CD4-positive, CD25-positive, alpha-beta regulatory T cell (primary cell): ENCODE data around the gene ZNF474. TPM values are rescaled to one million over a fixed set of nuclear protein-coding genes. Genes with fewer than 3 reads are reported as not detected.

ENCODE experiments used
- ATAC-seq, 2 donors: fragments of 150-1000 bp; cut with Tn5 transposase; one replicate each; pipeline ENCODE4 v1.10.0; 2021; ENCODE audit warnings: low read depth in 2 of 2, moderate number of reproducible peaks in 2 of 2, moderate library complexity in 1 of 2
- DNase-seq, 3 donors: peaks; one replicate each; pipeline versions ENCODE4 v3.0.0 to v3.0.0-alpha.2; 2012 to 2022; ENCODE audit warnings: mixed read lengths in 1 of 3
- H3K27ac ChIP-seq: one replicate; pipeline ENCODE4 v1.7.0; 2013; ENCODE audit warnings: mild to moderate bottlenecking, low read length; ENCODE audit not compliant: insufficient read depth, poor library complexity, severe bottlenecking
- H3K27me3 ChIP-seq: one replicate; pipeline ENCODE4 v1.7.0; 2013; ENCODE audit warnings: low read length; ENCODE audit not compliant: control insufficient read depth, insufficient read depth
- H3K36me3 ChIP-seq: one replicate; pipeline ENCODE4 v1.7.0; 2013; ENCODE audit warnings: mild to moderate bottlenecking, low read length, moderate library complexity; ENCODE audit not compliant: control insufficient read depth, insufficient read depth
- H3K4me1 ChIP-seq: 2 replicates; pipeline ENCODE4 v1.7.0; 2013; ENCODE audit warnings: mild to moderate bottlenecking, low read length; ENCODE audit not compliant: insufficient read depth, control insufficient read depth, poor library complexity, severe bottlenecking
- H3K4me3 ChIP-seq: one replicate; pipeline ENCODE4 v1.7.0; 2013; ENCODE audit warnings: low read depth, mild to moderate bottlenecking, low read length, moderate library complexity
- H3K9me3 ChIP-seq, 2 experiments: 1 replicate in 1 of 2; 2 replicates in 1 of 2; pipeline ENCODE4 v1.7.0; 2013; ENCODE audit warnings: low read length in 2 of 2, mild to moderate bottlenecking in 1 of 2, moderate library complexity in 1 of 2; ENCODE audit not compliant: control insufficient read depth in 2 of 2
- H3K27ac Mint-ChIP-seq, 3 donors: one replicate each; pipeline ENCODE4 v1.8.0; 2020 to 2022; ENCODE audit warnings: mild to moderate bottlenecking in 3 of 3, mixed read lengths in 3 of 3, moderate library complexity in 2 of 3
- H3K27me3 Mint-ChIP-seq: one replicate; pipeline ENCODE4 v1.8.0; 2022; ENCODE audit warnings: mild to moderate bottlenecking, mixed read lengths
- H3K36me3 Mint-ChIP-seq: one replicate; pipeline ENCODE4 v1.8.0; 2020; ENCODE audit warnings: mixed read lengths
- H3K4me1 Mint-ChIP-seq, 4 donors: one replicate each; pipeline ENCODE4 v1.8.0; 2020 to 2022; ENCODE audit warnings: mixed read lengths in 4 of 4, mild to moderate bottlenecking in 1 of 4
- H3K4me3 Mint-ChIP-seq, 4 donors: one replicate each; pipeline ENCODE4 v1.8.0; 2020 to 2022; ENCODE audit warnings: mild to moderate bottlenecking in 4 of 4, mixed read lengths in 4 of 4, moderate library complexity in 3 of 4
- H3K9me3 Mint-ChIP-seq, 7 donors: one replicate each; pipeline ENCODE4 v1.8.0; 2020 to 2022; ENCODE audit warnings: mixed read lengths in 7 of 7, mild to moderate bottlenecking in 3 of 7, moderate library complexity in 2 of 7
- polyA plus RNA-seq, 4 donors: library from polyadenylated mRNA; unstranded; fragments of 300-500 nt; fragmentation: Illumina TruSeq; gene quantifications; one replicate each; pipeline ENCODE4 v1.2.3, GENCODE V29; 2021
- total RNA-seq: library from RNA; stranded (reverse); gene quantifications from one replicate; pipeline ENCODE4 v1.2.3, GENCODE V29; 2022

The ZNF474 gene
- total and polyA plus RNA-seq, 5 donors from 2014 or later = 0.14 to 0.20 TPM; not detected in 3

DNA sequence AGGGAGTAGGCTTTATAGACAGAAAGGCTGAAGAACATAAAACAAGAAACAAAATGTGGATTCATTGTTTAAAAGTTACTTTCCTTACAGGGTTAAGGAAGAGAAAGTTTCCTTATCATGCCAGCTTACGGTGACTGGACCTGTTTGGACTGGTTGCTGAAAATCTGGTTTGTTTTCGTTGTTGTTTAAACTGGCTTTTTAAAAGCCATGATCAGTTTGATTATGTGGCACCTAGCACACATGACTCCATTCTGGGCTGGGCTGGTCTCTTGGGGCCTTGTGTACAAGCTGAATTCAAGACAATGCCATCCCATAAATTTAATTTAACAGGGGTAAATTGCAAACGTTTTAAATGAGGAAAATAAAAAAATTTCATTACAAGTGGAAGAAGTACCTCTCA, 18.4 kb upstream of the ZNF474 start:
- Histone ChIP-seq H3K4me3 (no peak overlapping the region), H3K27me3 (no peaks in the 10 kb centered on the region), H3K27ac (no peak overlapping the region), H3K9me3 (no peaks in the 10 kb centered on the region), H3K4me1 (no peaks in the 10 kb centered on the region), H3K36me3 (no peaks in the 10 kb centered on the region)
- no peak for DNase-seq
- H3K4me1 Mint-ChIP-seq = peaks cover 0 to 4% (median 0%) of the 10 kb centered on the region in 4 donors
- no peak for ATAC-seq
- H3K9me3 Mint-ChIP-seq = no peaks in the 10 kb centered on the region
- H3K27me3 Mint-ChIP-seq = no peaks in the 10 kb centered on the region
- no peak overlapping the region for H3K27ac Mint-ChIP-seq
- H3K36me3 Mint-ChIP-seq = no peaks in the 10 kb centered on the region
- H3K4me3 Mint-ChIP-seq = no peak overlapping the region

DNA sequence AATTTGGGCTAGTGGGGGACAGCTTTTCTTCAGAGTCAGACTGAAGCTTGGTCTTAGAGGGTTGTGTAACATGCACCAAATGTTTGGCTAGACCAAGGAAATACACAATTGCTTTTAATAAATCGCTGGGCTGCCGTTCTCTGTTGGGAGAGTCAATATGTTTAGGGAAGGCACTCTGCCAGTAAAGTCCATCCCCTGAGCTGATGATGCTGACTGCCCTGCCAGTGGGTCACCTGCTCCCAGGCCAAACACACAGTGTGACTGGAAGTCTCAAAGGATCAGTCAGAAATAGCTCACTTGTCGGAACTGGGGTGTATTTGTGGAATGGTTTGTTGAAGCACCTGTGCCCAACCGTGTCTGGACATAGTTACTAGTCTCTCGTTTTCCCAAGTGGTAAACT, 17.9 kb upstream of the ZNF474 start:
- Histone ChIP-seq H3K27me3 (no peaks in the 10 kb centered on the region), H3K27ac (no peak overlapping the region), H3K36me3 (no peaks in the 10 kb centered on the region), H3K4me1 (no peaks in the 10 kb centered on the region), H3K4me3 (no peak overlapping the region), H3K9me3 (no peaks in the 10 kb centered on the region)
- no peak overlapping the region for H3K27ac Mint-ChIP-seq
- H3K27me3 Mint-ChIP-seq = no peaks in the 10 kb centered on the region
- DNase-seq = no peak
- H3K36me3 Mint-ChIP-seq = no peaks in the 10 kb centered on the region
- peaks cover 0 to 4% (median 0%) of the 10 kb centered on the region in 4 donors for H3K4me1 Mint-ChIP-seq
- no peak overlapping the region for H3K4me3 Mint-ChIP-seq
- peaks cover 0 to 3% (median 0%) of the 10 kb centered on the region in 7 donors for H3K9me3 Mint-ChIP-seq
- no peak for ATAC-seq

DNA sequence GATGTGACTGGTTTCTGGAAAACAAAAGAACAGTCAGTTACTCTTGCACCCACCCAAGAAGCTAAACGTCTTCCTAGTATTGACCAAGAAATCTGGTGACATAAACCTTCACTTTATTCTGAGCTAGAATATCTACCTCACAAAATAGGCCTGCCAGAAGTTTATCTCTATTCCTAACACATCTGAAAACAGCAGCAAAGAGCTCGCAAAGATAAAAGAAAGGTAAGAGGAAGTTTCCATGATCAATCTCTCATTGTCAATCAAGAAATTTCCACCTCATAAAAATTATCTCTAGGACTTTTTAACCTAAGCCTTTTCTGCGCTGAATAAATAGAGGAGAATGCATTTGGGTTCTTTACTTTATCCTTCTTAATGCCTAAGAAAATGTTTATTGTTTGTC, 17.3 kb upstream of the ZNF474 start:
- DNase-seq (no peak), ATAC-seq (no peak)
- H3K27ac ChIP-seq = no peak overlapping the region
- Mint-ChIP-seq H3K27ac (no peak overlapping the region), H3K27me3 (no peaks in the 10 kb centered on the region), H3K4me3 (no peak overlapping the region), H3K4me1 (peaks cover 0 to 4% (median 0%) of the 10 kb centered on the region in 4 donors), H3K36me3 (no peaks in the 10 kb centered on the region), H3K9me3 (peaks cover 0 to 3% (median 0%) of the 10 kb centered on the region in 7 donors)
- H3K4me1 ChIP-seq = no peaks in the 10 kb centered on the region
- no peaks in the 10 kb centered on the region for H3K36me3 ChIP-seq
- no peak overlapping the region for H3K4me3 ChIP-seq
- H3K27me3 ChIP-seq = no peaks in the 10 kb centered on the region
- no peaks in the 10 kb centered on the region for H3K9me3 ChIP-seq

DNA sequence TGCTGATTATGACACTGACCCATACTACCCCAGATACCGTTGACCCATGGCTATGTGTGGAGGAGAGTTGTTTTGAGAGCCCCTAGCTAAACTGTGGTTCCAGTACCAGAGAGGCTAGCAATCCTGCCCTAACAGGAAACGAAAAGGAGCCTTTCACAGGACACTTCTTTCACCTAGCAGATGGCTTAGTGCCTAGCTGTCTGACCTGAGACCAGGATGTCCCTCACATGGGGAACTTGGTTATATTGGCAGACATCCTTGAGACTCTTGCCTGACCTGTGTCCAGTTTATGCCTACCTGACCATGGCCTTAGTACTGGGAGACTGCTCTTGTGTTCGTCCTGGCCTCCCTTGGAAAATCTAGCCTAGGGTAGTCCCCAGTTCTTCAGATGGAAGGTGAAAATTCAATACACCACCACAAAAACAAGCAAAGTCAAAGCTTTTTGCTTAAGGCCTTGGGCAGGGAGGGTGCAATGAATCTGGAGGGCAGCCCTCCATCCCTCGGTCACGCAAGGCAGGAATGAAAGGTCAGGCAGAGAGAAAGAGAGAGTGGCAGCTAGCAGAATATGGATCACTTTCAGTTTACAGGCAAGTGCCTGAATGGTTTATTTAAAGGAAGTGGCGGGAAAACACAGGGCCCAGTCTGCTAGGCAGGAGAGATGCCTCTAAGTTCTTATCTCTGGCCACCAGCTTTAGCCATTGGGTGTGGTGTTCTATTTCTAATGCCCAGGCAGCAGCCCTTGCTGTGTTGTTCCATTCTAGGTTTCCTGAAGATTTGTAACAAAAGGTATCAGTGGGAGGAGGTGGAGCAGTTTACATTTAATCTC, 16.4 kb upstream of the ZNF474 start:
- Histone ChIP-seq H3K4me3 (no peak overlapping the region), H3K9me3 (no peaks in the 10 kb centered on the region), H3K36me3 (no peaks in the 10 kb centered on the region), H3K27ac (no peak overlapping the region), H3K27me3 (no peaks in the 10 kb centered on the region), H3K4me1 (no peaks in the 10 kb centered on the region)
- H3K36me3 Mint-ChIP-seq = no peaks in the 10 kb centered on the region
- H3K27ac Mint-ChIP-seq = no peak overlapping the region
- no peak overlapping the region for H3K4me3 Mint-ChIP-seq
- H3K27me3 Mint-ChIP-seq = no peaks in the 10 kb centered on the region
- no peak for ATAC-seq
- peaks cover 0 to 3% (median 0%) of the 10 kb centered on the region in 7 donors for H3K9me3 Mint-ChIP-seq
- H3K4me1 Mint-ChIP-seq = peaks cover 0 to 4% (median 0%) of the 10 kb centered on the region in 4 donors
- DNase-seq = no peak

DNA sequence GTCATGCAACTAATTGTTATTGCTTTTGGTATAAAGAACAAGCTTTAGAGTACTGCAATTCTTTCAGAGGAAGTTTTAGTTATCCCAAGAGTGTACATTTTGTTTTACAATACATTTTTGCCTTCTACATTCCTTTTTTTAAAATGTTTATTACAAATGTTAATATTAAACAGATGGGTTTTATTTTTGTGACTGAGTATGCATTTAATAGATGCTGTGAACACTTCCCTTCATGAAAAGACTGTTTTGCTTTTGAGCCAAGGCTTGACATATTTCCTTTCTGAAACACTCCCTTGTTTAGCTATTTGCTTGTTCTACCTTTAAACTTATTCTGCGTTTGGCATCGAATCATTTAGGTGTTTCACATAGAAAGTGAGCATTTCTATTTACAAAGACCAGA, 14.8 kb upstream of the ZNF474 start:
- H3K27ac Mint-ChIP-seq = no peak overlapping the region
- peaks cover 0 to 3% (median 0%) of the 10 kb centered on the region in 7 donors for H3K9me3 Mint-ChIP-seq
- Histone ChIP-seq H3K27me3 (no peaks in the 10 kb centered on the region), H3K36me3 (no peaks in the 10 kb centered on the region), H3K4me1 (no peaks in the 10 kb centered on the region), H3K27ac (no peak overlapping the region), H3K9me3 (no peaks in the 10 kb centered on the region), H3K4me3 (no peak overlapping the region)
- H3K27me3 Mint-ChIP-seq = no peaks in the 10 kb centered on the region
- H3K4me1 Mint-ChIP-seq = peaks cover 0 to 4% (median 0%) of the 10 kb centered on the region in 4 donors
- H3K4me3 Mint-ChIP-seq = no peak overlapping the region
- no peaks in the 10 kb centered on the region for H3K36me3 Mint-ChIP-seq
- DNase-seq (no peak), ATAC-seq (no peak)

DNA sequence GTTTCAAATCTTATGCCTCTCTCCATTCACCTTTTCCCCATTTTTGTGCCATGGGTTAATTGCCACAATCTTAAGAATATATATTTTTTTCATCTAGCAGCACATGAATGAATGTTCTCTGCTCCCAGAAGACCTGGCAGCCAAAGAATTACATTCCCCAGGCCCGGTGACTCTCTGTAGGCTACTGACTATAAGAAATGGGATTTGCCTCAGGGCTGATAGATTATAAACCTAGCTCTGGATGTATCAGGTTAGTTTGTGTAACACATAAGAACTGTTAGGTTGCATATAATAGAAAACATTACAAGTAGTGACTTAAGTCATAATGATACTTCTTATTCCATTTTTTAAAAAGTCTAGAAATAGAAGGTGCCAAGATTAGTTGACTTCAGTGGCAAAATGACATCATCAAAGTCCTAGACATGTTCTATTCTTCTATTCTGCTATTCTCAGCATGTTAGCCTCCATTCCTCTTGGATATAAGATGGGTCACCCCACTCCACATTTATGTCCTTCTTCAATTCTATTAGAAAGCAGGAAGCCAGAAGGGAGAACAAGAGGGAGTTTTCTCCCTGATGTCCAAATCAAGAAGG, 10.9 kb upstream of the ZNF474 start:
- H3K4me3 ChIP-seq = no peak overlapping the region
- no peak overlapping the region for H3K4me3 Mint-ChIP-seq
- no peak overlapping the region for H3K27ac Mint-ChIP-seq
- peaks cover 0 to 3% (median 0%) of the 10 kb centered on the region in 7 donors for H3K9me3 Mint-ChIP-seq
- ATAC-seq (no peak), DNase-seq (no peak)
- no peaks in the 10 kb centered on the region for H3K27me3 Mint-ChIP-seq
- no peaks in the 10 kb centered on the region for H3K36me3 ChIP-seq
- no peaks in the 10 kb centered on the region for H3K9me3 ChIP-seq
- H3K4me1 ChIP-seq = no peaks in the 10 kb centered on the region
- no peaks in the 10 kb centered on the region for H3K27me3 ChIP-seq
- H3K36me3 Mint-ChIP-seq = no peaks in the 10 kb centered on the region
- no peak overlapping the region for H3K27ac ChIP-seq
- no peaks in the 10 kb centered on the region for H3K4me1 Mint-ChIP-seq

DNA sequence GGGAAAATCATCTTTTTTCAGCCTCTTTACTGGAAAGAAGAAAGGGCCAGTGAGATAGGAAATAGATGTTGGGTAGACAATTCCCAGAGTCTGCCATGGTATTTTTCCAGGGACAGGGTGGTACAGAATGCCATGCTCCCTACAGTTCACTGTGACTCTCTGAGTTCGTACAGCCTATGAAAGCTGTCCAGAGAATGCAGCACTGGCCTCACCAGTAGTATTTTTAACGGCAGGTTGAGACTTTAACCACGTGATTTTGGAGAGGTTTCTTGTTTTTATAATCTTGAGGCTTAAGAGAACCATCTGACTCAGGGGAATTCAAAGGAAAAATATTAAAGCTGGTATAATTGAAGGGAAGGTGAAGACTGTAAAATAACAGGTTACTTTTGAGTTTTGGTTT, 10.1 kb upstream of the ZNF474 start:
- Histone ChIP-seq H3K27ac (no peak overlapping the region), H3K9me3 (no peaks in the 10 kb centered on the region), H3K36me3 (no peaks in the 10 kb centered on the region), H3K27me3 (no peaks in the 10 kb centered on the region), H3K4me3 (no peak overlapping the region), H3K4me1 (no peaks in the 10 kb centered on the region)
- Mint-ChIP-seq H3K36me3 (no peaks in the 10 kb centered on the region), H3K4me3 (no peak overlapping the region), H3K9me3 (peaks cover 0 to 3% (median 0%) of the 10 kb centered on the region in 7 donors), H3K27ac (no peak overlapping the region), H3K27me3 (no peaks in the 10 kb centered on the region), H3K4me1 (no peaks in the 10 kb centered on the region)
- DNase-seq = no peak
- ATAC-seq = no peak

DNA sequence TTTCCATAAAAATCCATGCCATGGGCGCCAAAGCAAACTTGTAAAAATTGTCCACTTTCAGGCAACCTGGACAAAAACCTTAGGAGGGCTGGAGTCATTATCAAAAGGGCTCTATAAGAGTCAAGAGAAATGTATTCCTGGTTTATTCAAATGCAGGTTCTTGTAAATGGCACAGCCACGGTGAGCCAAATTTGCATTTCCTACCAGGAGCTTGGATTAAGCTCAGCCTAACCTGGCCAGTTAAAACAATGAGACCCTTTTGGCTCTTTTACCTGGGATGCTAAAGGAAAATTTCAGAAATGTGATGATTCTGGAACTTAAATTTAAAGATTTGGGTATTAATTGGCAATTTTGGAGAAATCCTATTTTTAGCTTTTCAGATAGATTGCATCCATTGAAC, 8.9 kb upstream of the ZNF474 start:
- no peaks in the 10 kb centered on the region for H3K36me3 Mint-ChIP-seq
- H3K27me3 Mint-ChIP-seq = no peaks in the 10 kb centered on the region
- Histone ChIP-seq H3K27ac (no peak overlapping the region), H3K4me3 (no peak overlapping the region), H3K36me3 (no peaks in the 10 kb centered on the region), H3K27me3 (no peaks in the 10 kb centered on the region), H3K9me3 (no peaks in the 10 kb centered on the region), H3K4me1 (no peaks in the 10 kb centered on the region)
- H3K27ac Mint-ChIP-seq = no peak overlapping the region
- no peaks in the 10 kb centered on the region for H3K4me1 Mint-ChIP-seq
- DNase-seq = no peak
- no peak overlapping the region for H3K4me3 Mint-ChIP-seq
- peaks cover 0 to 3% (median 0%) of the 10 kb centered on the region in 7 donors for H3K9me3 Mint-ChIP-seq
- no peak for ATAC-seq
